OCI-LY1 (cell line): Measurements from ENCODE around the gene PRKAG3.

ENCODE experiments used
- H2AFZ ChIP-seq: fragments of 200-600 bp; sonication (generic), shearing (Covaris generic); 2 replicates; pipeline ENCODE4 v1.6.0; 2014; ENCODE audit warnings: antibody characterized with exemption, mild to moderate bottlenecking, low read length
- H3F3A ChIP-seq: fragments of 200-600 bp; sonication (generic), shearing (Covaris generic); 2 replicates; pipeline ENCODE4 v1.6.0; 2014; ENCODE audit warnings: mild to moderate bottlenecking, antibody characterized with exemption, low read length, moderate library complexity; ENCODE audit not compliant: insufficient read depth
- H3K27ac ChIP-seq: fragments of 200-600 bp; sonication (generic); 2 replicates; pipeline ENCODE4 v1.5.1; 2014; ENCODE audit warnings: low read length, mixed run types, mild to moderate bottlenecking, low read depth; ENCODE audit not compliant: poor library complexity, severe bottlenecking
- H3K27me3 ChIP-seq: fragments of 200-600 bp; sonication (generic); 2 replicates; pipeline ENCODE4 v1.6.0; 2014; ENCODE audit warnings: antibody characterized with exemption, mild to moderate bottlenecking, low read length, moderate library complexity; ENCODE audit not compliant: insufficient read depth
- H3K36me3 ChIP-seq: fragments of 200-600 bp; sonication (generic); 2 replicates; pipeline ENCODE4 v1.6.1; 2014; ENCODE audit warnings: mild to moderate bottlenecking, antibody characterized with exemption, low read length, moderate library complexity, mixed read lengths; ENCODE audit not compliant: insufficient read depth
- H3K4me1 ChIP-seq: fragments of 200-600 bp; sonication (generic); 2 replicates; pipeline ENCODE4 v1.5.1; 2014; ENCODE audit warnings: mild to moderate bottlenecking, low read length, moderate library complexity; ENCODE audit not compliant: insufficient read depth, severe bottlenecking
- H3K4me2 ChIP-seq: fragments of 200-600 bp; sonication (generic), shearing (Covaris generic); 2 replicates; pipeline ENCODE4 v1.6.1; 2014; ENCODE audit warnings: low read length
- H3K4me3 ChIP-seq: fragments of 200-600 bp; sonication (generic); 2 replicates; pipeline ENCODE4 v1.5.1; 2014; ENCODE audit warnings: low read length, low read depth, mild to moderate bottlenecking, mixed read lengths; ENCODE audit not compliant: poor library complexity, severe bottlenecking
- H3K79me2 ChIP-seq: fragments of 200-600 bp; shearing (Covaris generic); 2 replicates; pipeline ENCODE4 v1.6.1; 2016; ENCODE audit warnings: mixed run types, low read length, mixed read lengths; ENCODE audit not compliant: insufficient read depth
- H3K9ac ChIP-seq: fragments of 200-600 bp; sonication (generic), shearing (Covaris generic); 2 replicates; pipeline ENCODE4 v1.6.1; 2014; ENCODE audit warnings: mild to moderate bottlenecking, low read length, mixed read lengths
- H3K9me2 ChIP-seq: fragments of 200-600 bp; sonication (generic), shearing (Covaris generic); 2 replicates; pipeline ENCODE4 v1.6.1; 2014; ENCODE audit warnings: low read depth, mild to moderate bottlenecking, low read length, mixed read lengths
- H3K9me3 ChIP-seq: fragments of 200-600 bp; shearing (Covaris generic); 2 replicates; pipeline ENCODE4 v1.6.1; 2014; ENCODE audit warnings: low read length, mixed read lengths
- H4K20me1 ChIP-seq: fragments of 200-600 bp; sonication (generic), shearing (Covaris generic); 2 replicates; pipeline ENCODE4 v1.6.0; 2016; ENCODE audit warnings: mild to moderate bottlenecking, low read length; ENCODE audit not compliant: insufficient read depth
- CTCF ChIP-seq: fragments of 200-600 bp; sonication (generic), shearing (Covaris generic); IDR thresholded peaks from 2 replicates; pipeline ENCODE4 v1.5.1; 2017; ENCODE audit warnings: mild to moderate bottlenecking, antibody characterized with exemption, low read length, moderate library complexity, mixed read lengths
- EZH2 ChIP-seq: fragments of 200-600 bp; sonication (generic), shearing (Covaris generic); IDR thresholded peaks from 2 replicates; pipeline ENCODE4 v1.8.0; 2017; ENCODE audit warnings: borderline replicate concordance, mixed run types, mild to moderate bottlenecking, antibody characterized with exemption, low read length, moderate library complexity, mixed read lengths

Gene PRKAG3

GRCh38 chr2:218812096-218812815, 19.3 kb downstream of the PRKAG3 start:
- TF ChIP-seq CTCF (no peak), EZH2 (no peak)
- no peak overlapping the region for H3K27ac ChIP-seq
- no peak overlapping the region for H3K4me3 ChIP-seq
- no peaks in the 10 kb centered on the region for H3K9me2 ChIP-seq
- no peaks in the 10 kb centered on the region for H4K20me1 ChIP-seq
- H3K9me3 ChIP-seq, result no peaks in the 10 kb centered on the region
- no peak overlapping the region for H2AFZ ChIP-seq
- H3K4me1 ChIP-seq, result no peaks in the 10 kb centered on the region
- H3K36me3 ChIP-seq, result no peaks in the 10 kb centered on the region
- H3K79me2 ChIP-seq, result no peaks in the 10 kb centered on the region
- 0 out of 2 replicates have a peak, but pooled peaks cover 13% of the 10 kb centered on the region for H3K27me3 ChIP-seq
- no peak overlapping the region for H3K4me2 ChIP-seq
- H3K9ac ChIP-seq, result no peak overlapping the region
- no peaks in the 10 kb centered on the region for H3F3A ChIP-seq

- Histone ChIP-seq H3K9me3 (no peaks in the 10 kb centered on the region), H3F3A (no peaks in the 10 kb centered on the region), H3K4me3 (no peak overlapping the region), H3K27ac (no peak overlapping the region), H3K9me2 (no peaks in the 10 kb centered on the region), H3K9ac (no peak overlapping the region), H4K20me1 (no peaks in the 10 kb centered on the region), H3K4me2 (no peak overlapping the region), H3K79me2 (no peaks in the 10 kb centered on the region), H3K4me1 (no peaks in the 10 kb centered on the region), H3K36me3 (no peaks in the 10 kb centered on the region), H2AFZ (no peak overlapping the region), H3K27me3 (0 out of 2 replicates have a peak, but pooled peaks cover 13% of the 10 kb centered on the region)
- TF ChIP-seq CTCF, result no peak
- no peak for TF ChIP-seq EZH2
Measured at GRCh38 chr2:218811382-218811781, 20.2 kb downstream of the PRKAG3 start.

- Histone ChIP-seq H3K27ac (no peak overlapping the region), H4K20me1 (no peaks in the 10 kb centered on the region), H2AFZ (no peak overlapping the region), H3K4me3 (no peak overlapping the region), H3F3A (no peaks in the 10 kb centered on the region), H3K9me3 (no peaks in the 10 kb centered on the region), H3K9ac (no peak overlapping the region), H3K36me3 (no peaks in the 10 kb centered on the region), H3K4me1 (no peaks in the 10 kb centered on the region), H3K9me2 (no peaks in the 10 kb centered on the region), H3K79me2 (no peaks in the 10 kb centered on the region), H3K4me2 (no peak overlapping the region), H3K27me3 (0 out of 2 replicates have a peak, but pooled peaks cover 13% of the 10 kb centered on the region)
- TF ChIP-seq CTCF (no peak), EZH2 (no peak)
Measured at GRCh38 chr2:218810256-218810655, 21.3 kb downstream of the PRKAG3 start.
